Measurements from ENCODE around the gene NAGS.
"Not testable (repeated sequence)": the region's sequence is repeated elsewhere in the genome, so short reads cannot be mapped to it uniquely, and the experiment has no call there.

Gene NAGS

GRCh38 chr17:44045486-44045885 is 41.1 kb downstream of the NAGS start:
- peaks cover 31% of the 10 kb centered on the region for H3K36me3 ChIP-seq (replicated peaks; ENCODE audit: low read depth, low read length)

GRCh38 chr17:44046893-44047292 is 42.5 kb downstream of the NAGS start:
- H4K20me1 ChIP-seq (ENCODE audit: insufficient read depth, low read length) = peaks cover 12% of the 10 kb centered on the region
- H3K9ac ChIP-seq (ENCODE audit: low read length); H3K4me1 ChIP-seq (ENCODE audit: low read length); H3K4me3 ChIP-seq (ENCODE audit: low read length); H3K27me3 ChIP-seq (ENCODE audit: low read depth, low read length); H3K9me3 ChIP-seq (ENCODE audit: insufficient read depth, low read length); H2AFZ ChIP-seq (ENCODE audit: low read depth, low read length); H3K27ac ChIP-seq (ENCODE audit: low read length); H3K4me2 ChIP-seq (ENCODE audit: low read length): not testable (repeated sequence)
- peaks cover 81% of the 10 kb centered on the region for H3K79me2 ChIP-seq (ENCODE audit: low read length)
- H3K36me3 ChIP-seq (replicated peaks; ENCODE audit: low read depth, low read length) = peaks cover 37% of the 10 kb centered on the region

More at GRCh38 chr17:44045486-44045885, 41.1 kb downstream of the NAGS start:
- no peak overlapping the region for H3K4me3 ChIP-seq (ENCODE audit: low read length)
- H3K9me3 ChIP-seq (ENCODE audit: insufficient read depth, low read length) = no peaks in the 10 kb centered on the region
- no peak overlapping the region for H3K4me2 ChIP-seq (ENCODE audit: low read length)
- no peak overlapping the region for H3K9ac ChIP-seq (ENCODE audit: low read length)
- no peak overlapping the region for H3K27ac ChIP-seq (ENCODE audit: low read length)
- H4K20me1 ChIP-seq (ENCODE audit: insufficient read depth, low read length) = peaks cover 22% of the 10 kb centered on the region
- H3K27me3 ChIP-seq (ENCODE audit: low read depth, low read length) = no peaks in the 10 kb centered on the region
- TF ChIP-seq EZH2phosphoT487 (IDR thresholded peaks at IDR 0.05; ENCODE audit: low read depth) (no peak), CTCF (IDR thresholded peaks at IDR 0.05; ENCODE audit: low read depth, low read length) (no peak)
- peaks cover 6% of the 10 kb centered on the region; the same call in 1 of the 2 replicates for H3K4me1 ChIP-seq (ENCODE audit: low read length)
- H2AFZ ChIP-seq (ENCODE audit: low read depth, low read length) = no peak overlapping the region
- peaks cover 85% of the 10 kb centered on the region for H3K79me2 ChIP-seq (ENCODE audit: low read length)

- H3K4me1 ChIP-seq (ENCODE audit: low read length) = no peaks in the 10 kb centered on the region
- H3K4me3 ChIP-seq (ENCODE audit: low read length) = no peak overlapping the region
- no peak for TF ChIP-seq EZH2phosphoT487 (IDR thresholded peaks at IDR 0.05; ENCODE audit: low read depth)
- no peak for TF ChIP-seq CTCF (IDR thresholded peaks at IDR 0.05; ENCODE audit: low read depth, low read length)
- no peaks in the 10 kb centered on the region for H3K9me3 ChIP-seq (ENCODE audit: insufficient read depth, low read length)
- no peaks in the 10 kb centered on the region for H3K27me3 ChIP-seq (ENCODE audit: low read depth, low read length)
- peaks cover 11% of the 10 kb centered on the region; the same call in 1 of the 2 replicates for H4K20me1 ChIP-seq (ENCODE audit: insufficient read depth, low read length)
- no peak overlapping the region for H2AFZ ChIP-seq (ENCODE audit: low read depth, low read length)
- no peak overlapping the region for H3K27ac ChIP-seq (ENCODE audit: low read length)
- peaks cover 82% of the 10 kb centered on the region for H3K79me2 ChIP-seq (ENCODE audit: low read length)
- H3K9ac ChIP-seq (ENCODE audit: low read length) = no peak overlapping the region
- H3K36me3 ChIP-seq (replicated peaks; ENCODE audit: low read depth, low read length) = peaks cover 49% of the 10 kb centered on the region
- no peak overlapping the region for H3K4me2 ChIP-seq (ENCODE audit: low read length)
Measured at GRCh38 chr17:44049294-44050060, 45.1 kb downstream of the NAGS start.

GRCh38 chr17:44053125-44053872 is 48.9 kb downstream of the NAGS start:
- no peak for TF ChIP-seq CTCF (IDR thresholded peaks at IDR 0.05; ENCODE audit: low read depth, low read length)
- no peak overlapping the region for H3K4me2 ChIP-seq (ENCODE audit: low read length)
- no peak overlapping the region for H3K27ac ChIP-seq (ENCODE audit: low read length)
- no peaks in the 10 kb centered on the region for H3K27me3 ChIP-seq (ENCODE audit: low read depth, low read length)
- peaks cover 82% of the 10 kb centered on the region for H3K79me2 ChIP-seq (ENCODE audit: low read length)
- no peaks in the 10 kb centered on the region for H3K9me3 ChIP-seq (ENCODE audit: insufficient read depth, low read length)
- H3K9ac ChIP-seq (ENCODE audit: low read length) = no peak overlapping the region
- no peak overlapping the region for H3K4me3 ChIP-seq (ENCODE audit: low read length)
- H3K36me3 ChIP-seq (replicated peaks; ENCODE audit: low read depth, low read length) = peaks cover 47% of the 10 kb centered on the region
- H4K20me1 ChIP-seq (ENCODE audit: insufficient read depth, low read length) = peaks cover 11% of the 10 kb centered on the region; the same call in 1 of the 2 replicates
- H3K4me1 ChIP-seq (ENCODE audit: low read length) = no peaks in the 10 kb centered on the region
- H2AFZ ChIP-seq (ENCODE audit: low read depth, low read length) = no peak overlapping the region

All from OCI-LY3 (cell line).